ENCODE measurements around the gene NEO1.

The NEO1 gene

DNA sequence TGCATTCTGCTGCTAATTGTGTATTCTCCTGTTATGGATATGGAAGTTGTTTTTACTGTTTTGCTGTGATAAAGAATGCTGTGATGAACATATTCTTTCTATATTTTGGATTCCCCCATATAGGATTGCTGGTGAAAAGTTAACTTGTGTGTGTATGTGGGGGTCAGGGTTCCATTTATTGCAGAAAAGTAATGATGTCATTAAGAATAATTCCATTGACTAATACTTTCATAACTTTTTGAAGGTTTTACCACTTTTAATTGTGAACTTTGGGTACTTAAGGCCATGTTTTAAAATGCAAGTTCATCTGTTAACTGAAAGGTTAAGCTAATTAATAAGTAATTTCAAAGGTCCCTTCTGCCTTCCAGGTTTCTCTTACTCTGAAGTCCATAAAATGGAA lies 6.2 kb downstream of the NEO1 start:
- no peak for TF ChIP-seq JUND (IDR thresholded peaks at IDR 0.05; ENCODE audit: low read depth)
- DNase-seq (ENCODE audit: low read depth in 1 of 2, low spot score in 1 of 2): no peak
- in situ Hi-C loops (cut with HindIII; ENCODE audit: low pct_unique_long_range_greater_than_20kb, low sequenced_read_pairs): no loop called here

DNA sequence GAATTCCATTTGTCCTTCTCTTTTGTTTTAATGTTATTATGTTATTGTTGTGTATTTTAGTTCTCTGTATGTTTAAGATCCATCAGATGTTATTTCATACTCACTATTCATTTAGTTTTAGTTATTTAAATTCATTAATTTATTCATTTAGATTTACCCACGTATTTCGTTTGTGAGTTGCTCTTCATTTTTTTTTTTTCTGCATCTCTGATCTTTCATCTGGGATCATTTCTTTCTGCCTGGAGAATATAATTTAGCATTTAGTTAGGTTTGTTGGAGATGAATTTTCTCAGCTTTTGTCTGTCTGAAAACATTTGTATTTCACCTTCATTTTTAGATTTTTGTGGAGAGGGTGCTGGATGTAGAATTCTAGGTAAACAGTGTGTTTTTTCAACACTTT lies 12.9 kb downstream of the NEO1 start:
- no peak for TF ChIP-seq JUND (IDR thresholded peaks at IDR 0.05; ENCODE audit: low read depth)
- no peak for DNase-seq (ENCODE audit: low read depth in 1 of 2, low spot score in 1 of 2)
- in situ Hi-C loops (cut with HindIII; ENCODE audit: low pct_unique_long_range_greater_than_20kb, low sequenced_read_pairs): no loop called here

DNA sequence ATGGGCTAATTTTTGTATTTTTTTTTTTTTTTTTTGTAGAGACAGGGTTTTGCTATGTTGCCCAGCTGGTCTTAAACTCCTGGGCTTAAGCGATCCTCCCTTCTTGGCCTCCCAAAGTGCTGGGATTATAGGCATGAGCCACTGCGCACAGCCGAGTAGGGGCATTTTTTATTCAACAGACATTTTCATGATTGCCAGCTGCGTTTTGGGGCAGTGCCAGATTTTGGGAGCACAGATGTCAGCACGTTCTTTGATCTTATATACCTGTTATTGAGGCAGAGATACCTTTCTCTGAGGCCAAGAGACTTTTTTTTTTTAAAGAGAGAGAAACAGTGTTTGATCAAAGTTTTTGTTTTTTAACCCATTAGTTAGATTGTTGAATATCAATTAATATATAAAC lies 16.8 kb downstream of the NEO1 start:
- TF ChIP-seq JUND (IDR thresholded peaks at IDR 0.05; ENCODE audit: low read depth): no peak
- no peak for DNase-seq (ENCODE audit: low read depth in 1 of 2, low spot score in 1 of 2)
- in situ Hi-C loops (cut with HindIII; ENCODE audit: low pct_unique_long_range_greater_than_20kb, low sequenced_read_pairs): no loop called here

DNA sequence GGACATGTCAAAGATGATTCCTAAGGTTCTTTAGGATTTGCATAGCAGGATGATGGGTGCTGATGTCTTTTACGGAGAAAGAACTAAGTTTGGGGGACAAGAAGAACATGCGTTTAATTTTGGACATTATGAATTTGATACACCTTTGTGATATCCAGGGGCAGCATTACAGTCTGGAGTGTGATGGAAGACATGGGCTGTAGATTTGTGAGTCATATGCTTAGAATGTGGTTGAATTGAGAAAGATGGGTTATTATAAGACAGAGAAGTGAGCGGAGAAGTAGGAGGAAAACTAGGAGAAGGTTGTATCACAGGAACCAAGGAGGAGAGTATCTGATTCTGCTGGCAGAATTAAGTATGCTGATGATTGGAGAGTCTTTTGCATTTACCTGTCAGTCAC lies 20.6 kb downstream of the NEO1 start:
- no peak for DNase-seq (ENCODE audit: low read depth in 1 of 2, low spot score in 1 of 2)
- no peak for TF ChIP-seq JUND (IDR thresholded peaks at IDR 0.05; ENCODE audit: low read depth)
- in situ Hi-C loops (cut with HindIII; ENCODE audit: low pct_unique_long_range_greater_than_20kb, low sequenced_read_pairs): no loop called here

DNA sequence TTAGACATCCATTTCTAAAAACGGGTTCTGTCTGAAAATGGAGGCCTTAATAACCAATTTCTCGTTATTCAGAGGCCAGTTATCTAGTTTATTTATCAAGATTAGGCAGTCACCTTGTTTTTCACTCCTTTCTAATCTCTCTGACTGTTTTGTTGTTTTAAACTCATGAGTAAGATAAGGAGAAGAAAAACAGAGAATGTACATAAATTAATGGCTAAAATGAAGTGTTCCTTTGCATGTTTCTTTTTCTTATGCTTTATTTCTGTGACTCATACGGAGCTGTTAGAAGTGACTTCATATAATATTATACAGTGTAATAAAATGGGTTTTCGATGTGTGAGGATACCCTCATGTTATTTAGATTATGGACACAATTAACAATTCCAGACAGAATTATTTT lies 22.0 kb downstream of the NEO1 start:
- no peak for TF ChIP-seq JUND (IDR thresholded peaks at IDR 0.05; ENCODE audit: low read depth)
- in situ Hi-C loops (cut with HindIII; ENCODE audit: low pct_unique_long_range_greater_than_20kb, low sequenced_read_pairs): no loop called here
- DNase-seq (ENCODE audit: low read depth in 1 of 2, low spot score in 1 of 2): no peak

DNA sequence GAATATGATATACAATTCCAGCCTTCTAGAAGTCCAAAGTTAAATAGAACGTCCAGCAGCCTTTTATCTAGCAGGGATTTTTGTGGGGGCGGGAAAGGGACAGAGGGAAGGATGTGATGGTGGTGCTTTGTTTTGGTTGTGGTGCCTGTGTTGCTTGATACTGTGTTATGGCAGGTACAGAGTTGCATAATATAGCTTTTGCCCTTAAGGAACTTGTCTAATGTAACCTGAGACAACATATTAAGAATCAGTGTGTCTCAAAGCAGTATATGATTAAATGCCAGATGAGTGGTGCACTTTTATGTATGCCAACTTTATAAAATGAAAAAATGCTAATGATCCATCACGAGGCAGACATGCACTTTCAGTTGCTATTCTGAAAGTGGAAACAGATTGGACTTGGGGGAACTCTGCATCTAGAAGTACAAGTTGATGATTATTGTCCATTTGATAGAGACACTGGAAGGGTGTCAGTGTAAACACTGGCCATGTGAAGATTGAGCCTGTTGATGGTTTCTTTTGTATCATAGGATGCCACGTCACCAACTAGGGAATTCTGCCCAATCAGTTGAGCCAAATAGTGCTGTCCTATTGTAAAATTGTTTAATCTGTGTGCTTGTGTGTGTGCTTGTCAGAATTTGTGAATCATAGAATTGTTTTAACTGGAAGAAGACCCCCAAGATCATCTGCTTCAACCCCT lies 23.0 kb downstream of the NEO1 start:
- no peak for DNase-seq (ENCODE audit: low read depth in 1 of 2, low spot score in 1 of 2)
- in situ Hi-C loops (cut with HindIII; ENCODE audit: low pct_unique_long_range_greater_than_20kb, low sequenced_read_pairs): no loop called here
- no peak for TF ChIP-seq JUND (IDR thresholded peaks at IDR 0.05; ENCODE audit: low read depth)

DNA sequence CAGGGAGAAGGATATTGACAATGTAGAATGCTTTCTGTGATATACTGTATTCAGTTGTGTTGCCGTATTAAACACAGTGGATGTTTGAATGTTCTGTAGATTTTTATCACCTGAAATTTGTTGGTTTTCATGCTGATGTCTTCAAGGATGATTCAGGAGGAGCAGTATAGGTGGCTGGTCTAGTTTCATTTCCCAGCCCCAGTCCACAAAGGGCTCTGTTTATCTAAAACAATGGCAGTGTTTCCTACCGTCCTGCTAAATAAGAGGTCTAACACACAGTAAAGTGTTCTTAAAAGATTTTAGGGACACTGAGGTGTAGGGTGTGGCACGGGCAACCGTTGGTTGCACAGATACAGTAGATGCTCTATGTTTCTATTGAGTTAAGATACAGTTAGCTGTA lies 26.0 kb downstream of the NEO1 start:
- no peak for DNase-seq (ENCODE audit: low read depth in 1 of 2, low spot score in 1 of 2)
- no peak for TF ChIP-seq JUND (IDR thresholded peaks at IDR 0.05; ENCODE audit: low read depth)
- in situ Hi-C loops (cut with HindIII; ENCODE audit: low pct_unique_long_range_greater_than_20kb, low sequenced_read_pairs): no loop called here

DNA sequence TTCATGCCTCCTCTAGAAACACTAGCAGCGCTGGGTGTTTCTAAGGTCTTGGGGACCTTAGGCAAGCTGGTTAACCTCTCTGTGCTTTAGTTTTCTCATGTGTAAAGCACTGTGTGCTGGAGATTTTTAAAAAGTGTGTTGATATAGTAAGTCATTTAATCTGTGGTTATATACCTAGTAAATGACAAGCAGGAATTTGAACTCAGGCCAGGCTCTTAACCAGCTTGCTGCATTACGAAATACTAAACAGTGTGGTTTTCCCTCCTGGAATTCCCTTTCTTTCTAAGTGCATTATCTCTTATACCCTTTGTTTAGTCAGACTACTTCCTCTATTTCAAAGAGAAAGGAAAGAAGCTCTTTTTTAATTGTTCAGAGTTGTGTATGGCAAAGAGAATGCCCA lies 26.5 kb downstream of the NEO1 start:
- peak in 1 of 2 experiments; percentile 69 for DNase-seq (ENCODE audit: low read depth in 1 of 2, low spot score in 1 of 2)
- in situ Hi-C loops (cut with HindIII; ENCODE audit: low pct_unique_long_range_greater_than_20kb, low sequenced_read_pairs): no loop called here

DNA sequence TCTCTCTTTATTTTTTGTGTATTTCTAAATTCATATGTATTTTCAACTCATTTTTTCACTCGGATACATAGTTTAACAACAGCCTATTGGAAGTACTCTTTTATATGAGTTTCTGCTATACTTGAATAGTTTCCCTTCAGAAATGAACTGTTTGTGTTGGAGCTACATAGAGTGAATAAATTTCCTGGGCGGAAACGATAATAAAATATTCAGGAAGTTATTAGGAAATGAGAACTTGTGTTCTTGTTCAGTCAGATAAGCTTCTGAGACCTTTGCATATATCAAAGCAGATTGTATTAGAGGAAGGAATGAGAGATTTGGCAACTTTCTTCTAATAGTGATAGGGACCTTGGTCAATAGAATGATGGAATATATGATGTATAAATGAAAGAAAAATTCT lies 27.3 kb downstream of the NEO1 start:
- in situ Hi-C loops (cut with HindIII; ENCODE audit: low pct_unique_long_range_greater_than_20kb, low sequenced_read_pairs): no loop called here
- no peak for DNase-seq (ENCODE audit: low read depth in 1 of 2, low spot score in 1 of 2)
- TF ChIP-seq JUND (IDR thresholded peaks at IDR 0.05; ENCODE audit: low read depth): no peak

More for the DNA sequence above, 26.5 kb downstream of the NEO1 start:
- no peak for TF ChIP-seq JUND (IDR thresholded peaks at IDR 0.05; ENCODE audit: low read depth)

DNA sequence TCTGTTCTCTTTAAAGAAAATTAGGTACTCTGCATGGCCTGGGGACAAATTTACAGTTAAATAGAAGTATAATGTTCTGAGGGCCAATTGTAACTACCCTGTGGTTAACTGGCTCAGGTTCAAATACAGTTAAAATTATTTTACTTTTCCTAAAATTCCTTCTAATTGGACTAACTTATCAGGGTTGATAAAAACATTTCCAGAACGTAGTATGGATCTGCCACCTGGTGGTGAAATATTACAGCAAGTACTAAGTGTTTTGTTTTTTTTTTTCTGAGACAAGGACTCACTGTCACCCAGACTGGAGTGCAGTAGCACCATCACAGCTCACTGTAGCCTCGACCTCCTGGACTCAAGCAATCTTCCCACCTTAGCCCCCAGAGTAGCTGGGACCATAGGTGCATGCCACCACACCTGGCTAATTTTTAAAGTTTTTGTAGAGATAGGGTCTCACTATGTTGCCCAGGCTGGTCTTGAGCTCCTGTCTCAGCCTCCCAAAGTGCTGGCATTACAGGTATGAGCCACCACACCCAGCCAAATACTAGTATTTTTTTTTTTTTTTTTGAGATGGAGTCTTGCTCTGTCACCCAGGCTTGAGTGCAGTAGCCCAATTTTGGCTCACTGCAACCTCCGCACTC lies 29.2 kb downstream of the NEO1 start:
- TF ChIP-seq JUND (IDR thresholded peaks at IDR 0.05; ENCODE audit: low read depth): no peak
- DNase-seq (ENCODE audit: low read depth in 1 of 2, low spot score in 1 of 2): peak in 1 of 2 experiments; percentile 65
- in situ Hi-C loops (cut with HindIII; ENCODE audit: low pct_unique_long_range_greater_than_20kb, low sequenced_read_pairs): no loop called here

DNA sequence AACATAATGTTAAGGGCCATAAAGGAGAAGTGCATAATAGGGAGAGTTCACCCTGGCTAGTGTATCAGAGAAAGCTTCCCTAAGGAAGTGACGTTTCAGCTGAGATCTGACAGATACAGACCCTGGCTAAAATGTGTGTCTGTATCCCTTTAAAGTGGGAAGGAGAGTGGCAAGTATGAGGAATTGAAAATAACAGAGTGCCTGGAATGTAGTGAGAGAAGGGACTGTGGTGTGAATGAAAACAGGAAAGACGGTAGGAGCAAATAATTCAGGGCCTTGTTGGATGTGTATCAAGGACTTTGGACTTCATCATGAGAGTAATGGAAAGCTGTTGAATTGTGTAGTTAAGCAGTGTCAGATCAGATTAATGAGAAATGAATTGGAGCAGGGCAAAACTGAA lies 30.5 kb downstream of the NEO1 start:
- in situ Hi-C loops (cut with HindIII; ENCODE audit: low pct_unique_long_range_greater_than_20kb, low sequenced_read_pairs): no loop called here
- DNase-seq (ENCODE audit: low read depth in 1 of 2, low spot score in 1 of 2): peak in 1 of 2 experiments; percentile 12
- TF ChIP-seq JUND (IDR thresholded peaks at IDR 0.05; ENCODE audit: low read depth): no peak

DNA sequence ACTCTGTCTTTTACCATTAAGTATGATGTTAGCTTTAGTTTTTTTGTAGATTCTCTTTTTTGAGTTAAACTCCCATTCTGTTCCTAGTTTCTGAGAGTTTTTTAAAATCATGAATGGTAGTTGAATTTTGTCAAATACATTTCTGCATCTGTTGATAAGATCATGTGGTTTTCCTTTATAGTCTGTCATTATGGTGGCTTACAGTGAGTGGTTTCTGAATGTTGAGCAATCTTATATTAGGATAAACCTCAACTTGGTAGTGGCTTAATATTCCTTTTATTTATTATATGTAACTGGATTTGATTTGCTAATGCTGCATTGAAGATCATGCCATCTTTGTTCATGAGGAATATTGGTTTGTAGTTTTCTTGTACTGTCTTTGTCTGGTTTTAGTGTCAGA lies 34.8 kb downstream of the NEO1 start:
- no peak for TF ChIP-seq JUND (IDR thresholded peaks at IDR 0.05; ENCODE audit: low read depth)
- no peak for DNase-seq (ENCODE audit: low read depth in 1 of 2, low spot score in 1 of 2)
- in situ Hi-C loops (cut with HindIII; ENCODE audit: low pct_unique_long_range_greater_than_20kb, low sequenced_read_pairs): no loop called here

DNA sequence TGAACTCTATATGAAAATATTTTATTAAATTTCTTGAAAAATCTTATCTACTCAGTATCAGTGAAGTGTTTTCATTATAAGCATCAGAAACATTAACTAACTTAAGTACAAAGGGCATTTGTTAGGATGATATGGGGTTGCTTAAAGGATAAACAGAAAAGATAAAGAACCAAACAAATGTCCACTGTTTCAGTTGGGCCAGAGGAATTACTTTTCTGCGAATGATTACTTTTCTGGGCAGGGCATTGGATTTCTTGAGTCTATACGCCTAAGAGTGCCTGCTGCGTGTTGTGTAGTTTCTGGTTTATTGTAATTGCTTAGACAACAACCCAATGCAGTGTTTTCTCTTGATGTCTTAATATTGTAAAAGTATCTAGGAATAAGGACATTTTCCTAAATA lies 52.8 kb downstream of the NEO1 start:
- no peak for DNase-seq (ENCODE audit: low read depth in 1 of 2, low spot score in 1 of 2)
- in situ Hi-C loops (cut with HindIII; ENCODE audit: low pct_unique_long_range_greater_than_20kb, low sequenced_read_pairs): no loop called here
- TF ChIP-seq JUND (IDR thresholded peaks at IDR 0.05; ENCODE audit: low read depth): no peak

DNA sequence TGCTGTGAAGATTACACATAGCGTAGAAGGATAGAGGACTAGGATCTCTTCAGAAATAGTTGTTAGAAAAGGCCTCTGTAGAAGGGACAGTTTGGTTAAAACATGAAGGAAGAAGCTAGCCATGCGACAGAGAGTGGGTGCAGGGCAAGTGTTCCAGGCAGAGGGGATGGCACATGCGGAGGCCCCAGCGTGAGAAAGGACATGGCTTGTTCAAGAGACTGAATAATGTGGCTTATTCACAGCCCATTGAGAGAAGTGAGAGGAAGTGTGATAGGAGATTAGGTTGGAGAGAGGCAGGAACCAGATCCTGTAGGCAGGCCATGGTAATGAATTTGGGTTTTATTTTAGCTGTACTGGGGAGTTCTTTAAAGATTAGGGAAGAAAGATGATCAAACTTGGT lies 56.4 kb downstream of the NEO1 start:
- DNase-seq (ENCODE audit: low read depth in 1 of 2, low spot score in 1 of 2): no peak
- no peak for TF ChIP-seq JUND (IDR thresholded peaks at IDR 0.05; ENCODE audit: low read depth)
- in situ Hi-C loops (cut with HindIII; ENCODE audit: low pct_unique_long_range_greater_than_20kb, low sequenced_read_pairs): no loop called here
